T follicular helper cell (primary cell): ENCODE data around the gene ICA1.
"Not testable (repeated sequence)": the region's sequence is repeated elsewhere in the genome, so short reads cannot be mapped to it uniquely, and the experiment has no call there.

ENCODE experiments used
- DNase-seq: peaks from one replicate; pipeline ENCODE4 v3.0.0-alpha.2; 2020; ENCODE audit warnings: low read depth

ICA1 gene

DNA sequence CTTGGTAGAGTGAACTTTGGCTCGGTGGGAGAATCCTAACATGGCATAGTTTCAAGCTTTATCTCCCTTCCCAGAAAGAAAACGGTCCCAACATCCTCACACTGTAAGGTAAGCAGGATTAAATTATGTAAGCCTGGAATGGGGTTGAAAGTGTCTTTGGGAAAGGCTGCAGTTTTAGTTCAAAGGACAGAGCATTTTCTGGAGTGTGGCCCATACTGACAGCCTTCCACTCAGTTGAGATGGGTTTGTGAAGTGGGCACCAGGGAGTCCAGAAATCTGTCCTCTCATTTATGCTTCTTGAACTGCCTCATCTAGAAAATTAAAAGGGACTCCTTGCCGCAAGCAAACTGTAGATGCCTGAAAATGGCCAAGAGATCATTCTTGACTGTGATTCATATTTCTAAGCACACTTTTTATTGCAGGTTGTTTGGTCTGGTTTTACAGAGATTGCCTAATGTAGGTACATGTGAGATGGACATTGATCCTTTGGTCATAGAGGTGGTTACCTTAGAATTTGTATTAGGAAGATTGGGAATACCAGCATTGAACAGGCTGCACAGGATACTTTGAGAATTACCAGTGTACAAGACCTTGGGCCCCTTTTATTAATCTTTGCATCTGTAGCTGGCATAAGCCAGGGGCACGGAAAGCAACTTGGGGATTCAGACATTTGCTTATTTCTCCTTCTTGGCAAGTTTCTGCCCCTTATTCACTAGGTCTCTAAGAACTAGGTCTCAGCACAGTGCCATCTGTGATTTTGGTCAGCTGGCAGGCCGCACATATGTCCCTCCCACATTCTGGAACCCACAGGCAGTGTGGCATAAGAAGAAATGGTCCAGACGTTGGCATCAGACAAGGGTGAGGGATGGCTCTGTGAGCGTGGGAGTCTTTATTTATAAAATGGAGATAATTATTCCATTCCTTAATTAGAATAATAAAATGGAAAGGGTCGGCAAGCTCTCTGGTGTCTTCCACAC, 167.5 kb downstream of the ICA1 start:
- no peak for DNase-seq

DNA sequence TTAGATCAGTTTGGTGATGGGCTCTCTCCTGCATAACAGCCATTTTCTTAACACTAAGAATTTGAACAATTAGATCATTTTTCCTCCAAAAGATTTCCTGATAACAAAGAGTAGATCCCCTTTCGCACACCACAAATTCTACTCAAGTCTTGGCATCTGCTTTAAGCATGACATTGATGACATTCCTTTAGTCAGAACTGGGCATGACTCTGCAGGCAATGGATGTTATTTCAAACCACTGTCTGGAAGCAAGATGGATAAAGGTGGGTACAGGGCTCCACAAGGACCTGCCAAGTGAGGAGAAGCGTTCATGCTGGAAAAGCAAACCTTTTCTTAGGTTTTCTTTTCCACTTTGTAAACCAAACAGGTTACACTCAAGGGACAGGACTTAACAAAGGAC, 169.8 kb downstream of the ICA1 start:
- no peak for DNase-seq

DNA sequence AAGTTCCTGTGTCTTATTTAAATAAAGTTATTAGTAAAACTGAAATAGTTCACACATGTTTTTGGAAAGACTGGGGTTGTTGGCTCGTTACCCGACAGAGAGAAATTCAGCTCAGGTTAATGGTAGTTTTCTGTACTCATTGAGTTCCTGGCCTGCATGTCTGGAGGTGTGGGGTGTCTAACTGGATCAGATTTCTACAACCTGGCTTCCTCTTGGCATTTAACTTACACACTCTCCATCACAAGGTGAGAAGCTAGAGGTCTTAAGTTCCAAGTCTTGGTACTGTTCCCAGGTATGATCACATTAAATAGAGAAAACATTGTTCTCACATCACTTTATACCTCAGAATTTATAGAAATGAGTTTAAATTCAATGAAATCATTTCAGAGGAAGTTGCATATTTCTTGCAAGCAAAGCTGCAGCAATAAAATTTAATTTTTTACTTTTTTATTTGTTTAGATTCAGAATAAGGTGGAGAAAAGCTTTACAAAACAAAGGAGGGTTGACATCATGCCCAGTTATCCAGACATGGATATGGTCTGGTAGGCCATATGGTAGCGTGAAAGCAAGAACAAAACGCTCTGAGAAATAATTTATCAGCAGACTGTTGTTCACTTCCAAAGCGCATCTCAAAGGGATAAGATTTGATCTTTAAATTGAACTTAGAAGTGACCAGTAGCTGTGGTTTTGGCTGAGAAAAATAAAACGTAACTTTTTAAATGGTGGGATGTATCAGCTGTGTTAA, 172.8 kb downstream of the ICA1 start:
- no peak for DNase-seq

DNA sequence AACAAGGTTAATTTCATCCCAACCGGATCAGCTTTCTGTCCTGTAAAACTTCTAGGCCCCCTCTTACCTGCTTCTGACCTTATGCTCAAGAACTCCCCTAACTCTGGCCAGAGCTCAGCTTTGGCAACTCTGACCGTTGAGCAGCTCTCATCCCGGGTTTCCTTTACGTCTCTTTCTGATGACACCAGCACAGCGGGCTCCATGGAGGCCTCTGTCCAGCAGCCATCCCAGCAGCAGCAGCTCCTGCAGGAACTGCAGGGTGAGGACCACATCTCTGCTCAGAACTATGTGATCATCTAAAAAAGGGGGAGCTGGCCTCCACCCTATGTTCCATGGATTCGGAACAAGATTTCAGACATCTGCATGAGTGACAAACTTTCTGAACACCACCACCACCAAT, 175.7 kb downstream of the ICA1 start:
- DNase-seq, result no peak

DNA sequence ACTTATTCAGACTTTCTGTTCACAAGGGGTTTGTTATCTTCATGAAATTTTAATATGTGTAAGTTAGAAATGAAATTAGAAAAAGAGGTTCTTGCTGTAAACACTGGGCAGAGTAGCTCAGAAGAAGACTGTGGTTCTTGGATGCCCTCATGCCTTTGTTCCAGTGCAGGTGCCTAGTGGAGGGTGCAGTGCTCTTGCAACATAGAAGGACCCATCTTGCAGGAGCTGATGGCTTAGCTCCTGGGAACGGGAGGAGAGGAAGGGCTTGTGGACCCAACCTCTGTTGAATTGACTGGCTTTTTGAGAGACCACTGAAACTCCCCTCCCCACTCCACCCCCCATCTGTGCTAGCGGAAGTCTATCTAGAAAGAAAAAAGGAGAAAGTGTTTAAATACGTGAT, 176.5 kb downstream of the ICA1 start:
- no peak for DNase-seq

DNA sequence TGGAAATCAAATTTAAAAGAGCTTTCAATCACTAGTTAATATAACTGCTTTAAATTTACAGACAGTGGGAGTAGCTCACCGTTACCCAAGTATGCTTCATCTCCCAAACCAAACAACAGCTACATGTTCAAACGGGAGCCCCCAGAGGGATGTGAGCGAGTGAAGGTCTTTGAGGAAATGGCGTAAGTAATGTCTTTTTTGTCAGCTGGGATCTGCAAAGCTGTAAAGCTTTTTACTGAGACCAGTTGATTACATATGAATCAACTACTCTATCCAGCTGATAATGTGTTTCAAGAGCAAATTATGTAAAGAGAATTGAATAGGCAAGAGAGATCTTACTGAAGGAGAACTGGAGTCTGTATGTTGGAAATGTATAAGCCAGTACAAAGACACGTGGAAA, 177.1 kb downstream of the ICA1 start:
- no peak for DNase-seq

DNA sequence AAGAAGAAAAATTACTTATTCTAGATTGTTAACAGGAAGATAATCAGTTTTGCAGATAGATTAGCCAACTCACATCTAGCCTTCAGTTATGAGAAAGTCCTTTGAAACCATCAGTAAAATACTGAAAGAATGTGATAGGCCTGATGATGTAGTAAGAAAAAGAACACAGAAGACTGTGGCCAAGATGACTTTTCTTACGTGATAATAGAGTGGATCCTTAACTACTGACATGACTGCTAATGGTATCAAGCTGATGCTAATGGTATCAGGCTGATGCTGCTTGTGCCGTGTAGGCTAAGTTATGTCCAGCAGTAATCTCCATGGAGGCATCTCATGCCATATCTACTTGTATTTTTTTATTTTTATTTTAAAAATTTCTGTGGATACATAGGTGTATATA, 179.2 kb downstream of the ICA1 start:
- no peak for DNase-seq

DNA sequence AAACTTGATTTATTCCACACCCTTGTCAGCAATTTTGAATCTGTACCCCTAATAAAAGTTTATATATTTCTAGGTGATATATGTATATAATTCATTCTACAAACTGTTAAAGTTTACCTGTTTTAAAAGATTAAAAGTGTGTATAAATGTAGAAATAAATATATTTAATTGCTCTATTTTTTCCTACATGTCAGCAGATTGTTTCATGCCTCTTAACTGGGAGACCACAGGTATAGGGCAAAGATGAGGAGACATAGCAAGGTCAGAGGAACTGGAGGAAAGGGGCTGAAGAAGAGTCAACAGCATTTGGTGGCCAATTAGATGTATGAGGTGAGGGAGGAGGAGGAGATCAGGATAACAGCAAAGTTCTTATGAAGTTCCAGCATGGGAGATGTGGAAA, 183.5 kb downstream of the ICA1 start:
- no peak for DNase-seq

DNA sequence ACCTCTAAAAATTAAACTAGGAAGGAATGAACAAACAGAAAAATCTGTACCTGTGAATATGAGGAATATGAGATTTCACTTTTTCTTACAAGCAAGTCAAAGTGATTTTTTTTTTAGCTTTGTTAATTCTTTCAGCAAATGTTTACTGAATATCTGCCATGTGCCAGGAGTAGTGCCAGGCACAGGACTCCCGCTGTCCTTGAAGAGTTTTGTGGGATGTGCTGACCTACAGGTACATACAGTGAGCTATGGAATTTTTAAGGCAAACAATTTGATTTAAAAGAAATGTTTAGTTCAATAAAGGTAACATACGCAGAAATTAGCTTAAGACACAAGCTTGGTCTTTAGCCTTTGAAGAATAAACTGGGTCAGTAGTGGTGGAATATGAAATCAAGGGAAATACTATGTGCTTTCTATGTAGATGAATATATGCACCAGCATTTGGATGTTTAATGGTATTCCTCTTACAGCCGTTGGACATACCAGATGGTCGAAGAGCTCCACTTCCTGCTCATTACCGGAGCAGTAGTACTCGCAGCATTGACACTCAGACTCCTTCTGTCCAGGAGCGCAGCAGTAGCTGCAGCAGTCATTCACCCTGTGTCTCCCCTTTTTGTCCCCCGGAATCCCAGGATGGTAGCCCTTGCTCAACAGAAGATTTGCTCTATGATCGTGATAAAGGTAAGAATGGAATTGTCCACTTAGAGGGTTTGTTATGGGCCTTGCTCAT, 191.4 kb downstream of the ICA1 start:
- no peak for DNase-seq

DNA sequence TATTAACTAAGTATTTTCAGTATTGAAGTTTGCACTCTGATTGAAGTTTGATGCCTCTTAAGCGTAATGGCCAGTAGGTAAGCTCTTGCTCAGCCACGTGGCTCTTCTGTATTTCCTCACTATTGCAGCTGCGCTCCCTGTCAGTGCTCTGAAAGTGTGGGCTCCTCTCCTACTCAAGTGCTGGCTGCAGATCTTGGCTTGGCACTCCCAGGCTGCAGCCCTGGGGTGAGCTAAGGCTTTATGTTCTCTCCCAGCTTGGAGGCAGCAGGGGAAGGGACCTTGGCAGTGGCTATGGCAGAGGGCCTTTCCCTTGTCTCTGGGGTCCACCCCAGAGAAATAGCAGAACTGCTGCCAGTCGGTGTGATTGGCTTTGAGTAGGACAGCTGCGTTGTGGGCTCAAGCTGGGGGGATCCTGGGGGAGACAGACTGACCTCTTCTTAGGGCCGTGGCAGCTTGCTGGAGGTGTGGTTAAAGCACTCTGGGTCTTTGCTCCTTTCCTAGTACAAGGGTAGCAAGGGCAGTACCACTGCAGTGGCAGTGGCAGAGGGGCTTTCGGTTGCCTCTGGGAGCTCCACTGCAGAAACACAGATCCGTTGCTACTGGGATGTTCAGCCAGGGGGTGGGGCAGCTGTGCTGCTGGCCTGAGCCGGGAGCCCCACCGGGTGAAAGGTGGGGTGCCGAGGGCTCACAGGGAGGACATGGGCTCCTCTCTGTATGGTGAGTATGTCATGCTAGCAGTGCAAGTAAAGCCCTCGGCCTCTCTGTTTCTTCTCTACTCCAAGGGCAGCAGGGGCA, 192.9 kb downstream of the ICA1 start:
- DNase-seq, result no peak

DNA sequence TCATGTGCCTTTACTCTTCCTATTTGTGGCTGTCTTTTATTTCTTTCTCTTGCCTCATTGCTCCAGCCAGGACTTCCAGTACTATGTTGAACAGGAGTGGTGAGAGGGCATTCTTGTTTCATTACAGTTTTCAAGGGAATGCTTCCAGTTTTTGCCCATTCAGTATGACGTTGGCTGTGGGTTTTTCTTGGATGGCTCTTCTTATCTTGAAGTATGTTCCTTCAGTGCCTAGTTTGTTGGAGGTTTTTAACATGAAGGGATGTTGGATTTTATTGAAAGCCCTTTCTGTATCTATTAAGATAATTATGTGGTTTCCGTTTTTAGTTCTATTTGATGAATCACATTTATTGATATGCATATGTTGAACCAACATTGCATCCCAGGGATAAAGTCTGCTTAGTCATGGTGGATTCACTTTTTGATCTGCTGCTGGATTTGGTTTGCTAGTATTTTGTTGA, 196.6 kb downstream of the ICA1 start:
- no peak for DNase-seq

DNA sequence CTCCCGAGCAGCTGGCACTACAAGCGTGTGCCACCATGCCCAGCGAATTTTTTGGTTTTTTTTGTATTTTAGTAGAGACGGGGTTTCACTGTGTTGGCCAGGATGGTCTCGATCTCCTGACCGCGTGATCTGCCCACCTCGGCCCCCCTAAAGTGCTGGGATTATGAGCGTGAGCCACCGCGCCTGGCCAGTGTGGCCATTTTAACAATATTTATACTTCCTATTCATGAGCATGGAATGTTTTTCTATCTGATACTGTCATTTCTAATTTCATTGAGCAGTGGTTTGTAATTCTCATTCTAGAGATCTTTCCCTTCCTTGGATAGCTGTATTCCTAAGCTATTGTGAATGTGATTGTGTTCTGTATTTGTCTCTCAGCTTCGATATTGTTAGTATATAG, 197.1 kb downstream of the ICA1 start:
- DNase-seq, result no peak

DNA sequence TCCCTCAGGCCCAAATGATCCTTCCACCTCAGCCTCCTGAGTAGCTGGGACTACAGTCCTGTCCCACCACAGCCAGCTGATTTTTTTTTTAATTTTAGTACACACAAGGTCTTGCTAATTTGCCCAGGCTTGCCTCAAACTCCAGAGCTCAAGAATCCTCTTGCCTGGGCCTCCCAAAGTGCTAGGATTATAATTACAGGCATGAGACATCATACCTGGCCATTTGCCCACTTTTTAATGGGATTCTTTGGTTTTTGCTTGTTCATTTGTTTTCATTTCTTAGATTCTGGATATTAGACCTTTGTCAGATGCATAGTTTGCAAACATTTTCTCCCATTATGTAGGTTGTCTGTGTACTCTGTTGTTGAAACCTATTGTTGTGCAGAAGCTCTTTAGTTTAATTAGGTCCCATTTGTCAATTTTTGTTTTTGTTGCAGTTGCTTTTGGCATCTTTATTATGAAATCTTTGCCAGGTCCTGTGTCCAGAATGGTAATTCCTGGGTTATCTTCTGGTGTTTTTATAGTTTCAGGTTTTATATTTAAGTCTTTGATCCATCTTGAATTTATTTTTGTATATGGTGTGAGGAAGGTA, 198.2 kb downstream of the ICA1 start:
- no peak for DNase-seq

DNA sequence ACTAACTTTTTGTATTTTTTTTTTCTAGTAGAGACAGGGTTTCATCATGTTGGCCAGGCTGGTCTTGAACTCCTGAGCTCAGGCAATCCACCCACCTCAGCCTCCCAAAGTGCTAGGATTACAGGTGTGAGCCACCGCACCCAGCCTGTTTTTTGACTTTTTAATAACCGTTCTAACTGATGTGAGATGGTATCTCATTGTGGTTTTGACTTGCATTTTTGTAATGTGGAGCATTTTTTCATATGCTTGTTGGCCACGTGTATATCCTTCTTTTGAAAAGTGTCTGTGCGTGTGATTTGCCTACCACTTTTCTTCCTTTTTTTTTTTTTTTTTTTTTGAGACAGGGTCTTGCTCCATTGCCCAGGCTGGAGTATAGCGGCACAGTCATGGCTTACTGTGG, 198.7 kb downstream of the ICA1 start:
- DNase-seq, result not testable (repeated sequence)
